ENCODE measurements around the gene MTMR2. TPM values are rescaled to one million over a fixed set of nuclear protein-coding genes. Genes with fewer than 3 reads are reported as not detected.
"Not testable (repeated sequence)": the region's sequence is repeated elsewhere in the genome, so short reads cannot be mapped to it uniquely, and the experiment has no call there.

MTMR2 gene
- polyA plus RNA-seq, 2 of the 4 experiments (the other 2 are of a cell fraction), result 22.2 to 28.7 TPM

GRCh38 chr11:95863486-95864140, 60.3 kb downstream of the MTMR2 start:
- DNase-seq (ENCODE audit: low read depth in 1 of 2, low spot score in 1 of 2) (no peak), FAIRE-seq (no peak), ATAC-seq (no peak)
- TF ChIP-seq, protein P1, sequence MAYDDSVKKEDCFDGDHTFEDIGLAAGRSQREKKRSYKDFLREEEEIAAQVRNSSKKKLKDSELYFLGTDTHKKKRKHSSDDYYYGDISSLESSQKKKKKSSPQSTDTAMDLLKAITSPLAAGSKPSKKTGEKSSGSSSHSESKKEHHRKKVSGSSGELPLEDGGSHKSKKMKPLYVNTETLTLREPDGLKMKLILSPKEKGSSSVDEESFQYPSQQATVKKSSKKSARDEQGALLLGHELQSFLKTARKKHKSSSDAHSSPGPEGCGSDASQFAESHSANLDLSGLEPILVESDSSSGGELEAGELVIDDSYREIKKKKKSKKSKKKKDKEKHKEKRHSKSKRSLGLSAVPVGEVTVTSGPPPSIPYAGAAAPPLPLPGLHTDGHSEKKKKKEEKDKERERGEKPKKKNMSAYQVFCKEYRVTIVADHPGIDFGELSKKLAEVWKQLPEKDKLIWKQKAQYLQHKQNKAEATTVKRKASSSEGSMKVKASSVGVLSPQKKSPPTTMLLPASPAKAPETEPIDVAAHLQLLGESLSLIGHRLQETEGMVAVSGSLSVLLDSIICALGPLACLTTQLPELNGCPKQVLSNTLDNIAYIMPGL (CRISPR knock-in tag; IDR thresholded peaks at IDR 0.05; ENCODE audit: borderline replicate concordance), result no peak
- TF ChIP-seq TP53 (CRISPR knock-in tag; IDR thresholded peaks at IDR 0.05), result no peak
- TF ChIP-seq GATA3 (IDR thresholded peaks at IDR 0.05; ENCODE audit: borderline replicate concordance), result no peak
- no peak for TF ChIP-seq HEYL (CRISPR knock-in tag; IDR thresholded peaks at IDR 0.05)
- no peak for TF ChIP-seq NPAS2 (CRISPR knock-in tag; IDR thresholded peaks at IDR 0.05; ENCODE audit: borderline replicate concordance)
- TF ChIP-seq, protein P2, sequence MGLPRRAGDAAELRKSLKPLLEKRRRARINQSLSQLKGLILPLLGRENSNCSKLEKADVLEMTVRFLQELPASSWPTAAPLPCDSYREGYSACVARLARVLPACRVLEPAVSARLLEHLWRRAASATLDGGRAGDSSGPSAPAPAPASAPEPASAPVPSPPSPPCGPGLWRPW (IDR thresholded peaks at IDR 0.05), result no peak
- no peak for TF ChIP-seq HOXB13 (CRISPR knock-in tag; IDR thresholded peaks at IDR 0.05; ENCODE audit: low read depth)
- TF ChIP-seq BHLHE40 (IDR thresholded peaks at IDR 0.05; ENCODE audit: low read depth, low read length), result no peak
- no peak for TF ChIP-seq NR3C1 (IDR thresholded peaks at IDR 0.05)
- no peak for TF ChIP-seq PHF8 (IDR thresholded peaks at IDR 0.05; ENCODE audit: borderline replicate concordance, low read depth)
- no peak for TF ChIP-seq CHD2 (IDR thresholded peaks at IDR 0.05; ENCODE audit: low read length, partially characterized antibody)
- TF ChIP-seq CHD4 (IDR thresholded peaks at IDR 0.05; ENCODE audit: borderline replicate concordance), result no peak
- Histone ChIP-seq H3K4me2 (no peak overlapping the region), H3K9me3 (no peaks in the 10 kb centered on the region), H3K4me1 (no peaks in the 10 kb centered on the region), H3K27ac (no peak overlapping the region), H3K4me3 (no peak overlapping the region)
- ChIA-PET CTCF (interaction anchor here (1.5 kb wide), 1 partner anchor 479 kb away, joined by 3 read pairs; the partner anchor contains the start of gene MAML2), POLR2A (no interaction called here)
- WGBS (ENCODE audit: missing lambda C conversion rate), result 75% methylated on average over 2 of the region's 2 CpGs

DNA sequence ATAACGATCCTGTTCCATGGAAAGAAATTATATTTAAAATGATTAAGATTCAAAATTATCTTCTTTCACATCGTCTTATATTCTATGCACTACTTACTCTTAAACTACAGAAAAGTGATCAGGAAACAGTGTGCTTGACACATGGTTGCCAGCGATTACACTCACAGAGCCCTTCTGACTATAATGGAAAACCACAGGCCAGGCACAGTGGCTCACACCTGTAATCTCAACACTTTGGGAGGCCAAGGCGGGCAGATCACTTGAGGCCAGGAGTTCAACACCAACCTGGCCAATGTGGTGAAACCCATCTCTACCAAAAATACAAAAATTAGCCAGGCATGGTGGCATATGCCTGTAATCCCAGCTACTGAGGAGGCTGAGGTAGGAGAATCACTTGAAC, 63.9 kb downstream of the MTMR2 start:
- H3K4me1 ChIP-seq; H3K27ac ChIP-seq; H3K9me3 ChIP-seq; H3K4me3 ChIP-seq; ATAC-seq; POLR2A ChIA-PET; H3K4me2 ChIP-seq; CTCF ChIA-PET; DNase-seq (ENCODE audit: low read depth in 1 of 2, low spot score in 1 of 2); FAIRE-seq: not testable (repeated sequence)
- WGBS (ENCODE audit: missing lambda C conversion rate), result 91% methylated on average over 4 of the region's 4 CpGs

GRCh38 chr11:95854362-95854761, 69.5 kb downstream of the MTMR2 start:
- 91% methylated on average over 5 of the region's 5 CpGs for WGBS (ENCODE audit: missing lambda C conversion rate)
- ATAC-seq; DNase-seq (ENCODE audit: low read depth in 1 of 2, low spot score in 1 of 2); FAIRE-seq; H3K4me3 ChIP-seq; H3K4me1 ChIP-seq; H3K4me2 ChIP-seq; H3K9me3 ChIP-seq; POLR2A ChIA-PET; H3K27ac ChIP-seq: not testable (repeated sequence)
- CTCF ChIA-PET, result interaction anchor here (1.0 kb wide), 1 partner anchor 572 kb away, joined by 3 read pairs; no protein-coding TSS in a partner anchor

GRCh38 chr11:95853862-95854261, 70.0 kb downstream of the MTMR2 start:
- no peak for FAIRE-seq
- no peak overlapping the region for H3K4me2 ChIP-seq
- no peak overlapping the region for H3K27ac ChIP-seq
- H3K4me3 ChIP-seq, result no peak overlapping the region
- no peaks in the 10 kb centered on the region for H3K9me3 ChIP-seq
- 93% methylated on average over 2 of the region's 2 CpGs for WGBS (ENCODE audit: missing lambda C conversion rate)
- TF ChIP-seq GATA3 (IDR thresholded peaks at IDR 0.05; ENCODE audit: borderline replicate concordance), result no peak
- no peak for TF ChIP-seq BHLHE40 (IDR thresholded peaks at IDR 0.05; ENCODE audit: low read depth, low read length)
- TF ChIP-seq, protein P3, sequence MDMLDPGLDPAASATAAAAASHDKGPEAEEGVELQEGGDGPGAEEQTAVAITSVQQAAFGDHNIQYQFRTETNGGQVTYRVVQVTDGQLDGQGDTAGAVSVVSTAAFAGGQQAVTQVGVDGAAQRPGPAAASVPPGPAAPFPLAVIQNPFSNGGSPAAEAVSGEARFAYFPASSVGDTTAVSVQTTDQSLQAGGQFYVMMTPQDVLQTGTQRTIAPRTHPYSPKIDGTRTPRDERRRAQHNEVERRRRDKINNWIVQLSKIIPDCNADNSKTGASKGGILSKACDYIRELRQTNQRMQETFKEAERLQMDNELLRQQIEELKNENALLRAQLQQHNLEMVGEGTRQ (IDR thresholded peaks at IDR 0.05), result no peak
- no peak for TF ChIP-seq ZSCAN20 (CRISPR knock-in tag; IDR thresholded peaks at IDR 0.05)
- no peak for TF ChIP-seq JUNB (IDR thresholded peaks at IDR 0.05)
- TF ChIP-seq TP53 (CRISPR knock-in tag; IDR thresholded peaks at IDR 0.05), result no peak
- TF ChIP-seq HEYL (CRISPR knock-in tag; IDR thresholded peaks at IDR 0.05), result no peak
- no peak for TF ChIP-seq KDM5A (IDR thresholded peaks at IDR 0.05)
- no peak for TF ChIP-seq ESRRA (IDR thresholded peaks at IDR 0.05; ENCODE audit: borderline replicate concordance, low read length)
- no peak for TF ChIP-seq POLR2A (IDR thresholded peaks at IDR 0.05; ENCODE audit: low read length)
- peaks cover 7% of the 10 kb centered on the region; the same call in 2 of the 3 replicates for H3K4me1 ChIP-seq
- CTCF ChIA-PET, result interaction anchor here (1.0 kb wide), 1 partner anchor 573 kb away, joined by 3 read pairs; no protein-coding TSS in a partner anchor
- POLR2A ChIA-PET, result no interaction called here
- no peak for ATAC-seq
- no peak for DNase-seq (ENCODE audit: low read depth in 1 of 2, low spot score in 1 of 2)
